Body of pancreas (tissue), 4 donors: ENCODE results near the gene ZNF384. TPM values are rescaled to one million over a fixed set of nuclear protein-coding genes. Genes with fewer than 3 reads are reported as not detected.
A peak's percentile ranks its signal among the peaks of the same experiment; 100 is the strongest.

Experiments used
- ATAC-seq: fragments of 150-250 bp; one replicate; pipeline ENCODE4 v1.9.1; 2016
- DNase-seq, 4 donors: peaks; one replicate each; pipeline ENCODE4 v3.0.0-alpha.2; 2019
- H3K27ac ChIP-seq, 4 donors: fragments of 200-600 bp; sonication (generic); 1 replicate in 3 of 4; 2 replicates in 1 of 4; pipeline versions ENCODE4 v1.5.1 to v1.6.1; 2016 to 2019; ENCODE audit warnings: mild to moderate bottlenecking in 1 of 4, mixed read lengths in 1 of 4, moderate library complexity in 1 of 4
- H3K27me3 ChIP-seq, 2 donors: fragments of 200-600 bp; sonication (generic); one replicate each; pipeline ENCODE4 v1.6.0; 2016; ENCODE audit warnings: mild to moderate bottlenecking in 1 of 2
- H3K36me3 ChIP-seq, 2 donors: fragments of 200-600 bp; sonication (generic); replicated peaks in 1 of 2; 2 replicates each; pipeline ENCODE4 v1.5.1; 2016; ENCODE audit warnings: low read depth in 2 of 2; ENCODE audit not compliant: insufficient read depth in 1 of 2
- H3K4me1 ChIP-seq: fragments of 200-600 bp; sonication (generic); one replicate; pipeline ENCODE4 v1.6.0; 2016
- H3K4me3 ChIP-seq, 2 donors: fragments of 200-600 bp; sonication (generic); 1 replicate in 1 of 2; 2 replicates in 1 of 2; pipeline ENCODE4 v1.5.1; 2016 to 2019
- H3K9me3 ChIP-seq, 3 donors: fragments of 200-600 bp; sonication (generic); 1 replicate in 2 of 3; 2 replicates in 1 of 3; pipeline ENCODE4 v1.5.1; 2016
- POLR2A ChIP-seq, 3 donors: fragments of 450-650 bp; IDR thresholded peaks; one replicate each; pipeline ENCODE4 v1.6.1; 2016; ENCODE audit warnings: antibody characterized with exemption in 3 of 3, mild to moderate bottlenecking in 2 of 3
- whole genome bisulfite sequencing, 2 donors: methylation state at CpG; one replicate each; pipeline ENCODE4 v1.1.5; 2017; 5-methylcytosine and 5-hydroxymethylcytosine counted together
- intact Hi-C: fragments of 100-400 bp; cut with DNase I; formaldehyde crosslinking; loops from one replicate; pipeline ENCODE4 v1.15.1; 2023
- total RNA-seq, 2 donors: library from RNA; depleted of rRNA; stranded (reverse); fragments of >200 nt; gene quantifications; one replicate each; pipeline ENCODE4 v1.1.0, GENCODE V29; 2016
- TF ChIP-seq, protein P1 (sequence below), 7 experiments: fragments of 450-650 bp in 4 of 7; fragments of 200-600 bp in 3 of 7; sonication (generic) in 3 of 7; IDR thresholded peaks; one replicate each; pipeline ENCODE4 v1.5.1; 2016 to 2019; ENCODE audit warnings: antibody characterized with exemption in 7 of 7

The ZNF384 gene
- total RNA-seq: 10 to 100 TPM; 20.0 to 25.4 TPM

DNA sequence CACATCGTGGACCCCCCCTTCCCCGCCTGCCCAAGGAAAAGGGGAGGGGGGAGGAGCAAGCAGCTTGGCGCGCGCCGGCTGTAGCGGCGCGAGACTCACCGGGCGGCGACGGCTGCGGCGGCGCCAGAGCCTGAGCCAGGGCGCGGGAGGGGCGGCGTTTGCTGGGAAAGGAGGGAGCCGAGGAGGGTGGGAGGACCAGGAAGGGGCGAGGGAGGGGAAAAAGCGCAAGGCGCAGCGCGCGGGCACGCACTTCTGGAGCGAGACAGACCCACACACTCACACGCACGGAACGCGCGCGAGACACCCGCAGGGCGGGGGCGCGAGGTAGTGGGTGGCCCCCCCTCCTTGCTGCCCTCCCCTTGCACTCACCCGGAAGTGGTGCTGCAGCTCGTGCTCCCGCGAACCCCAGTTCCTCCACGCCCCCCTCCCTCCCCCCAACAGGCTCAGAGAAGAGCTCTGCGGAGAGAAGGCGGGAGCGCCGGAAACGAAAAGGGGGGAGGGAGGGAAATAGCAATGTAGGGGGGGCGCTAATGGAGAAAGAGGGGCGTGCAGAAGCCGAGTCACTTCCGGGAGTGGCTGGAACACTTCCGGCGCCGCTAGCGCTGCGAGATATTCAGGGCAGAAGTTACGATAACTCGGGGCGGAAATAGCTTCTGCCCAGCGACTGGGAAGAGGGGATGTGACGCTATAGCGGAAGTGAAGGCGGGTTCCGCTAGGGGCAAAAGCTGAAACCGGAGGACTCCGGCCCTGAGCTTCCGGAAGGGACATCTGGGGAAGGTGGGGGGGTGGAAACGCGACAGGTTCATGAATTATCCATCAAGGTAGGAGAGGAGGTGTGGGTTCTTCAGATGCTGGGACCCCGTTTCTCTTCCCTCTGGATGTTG is at the start of gene ZNF384:
Gene ZNF384, minus strand, starts transcription at position 377 of the 884 bp plus-strand sequence. CDS start 9,855 bp downstream, outside the sequence.
- H3K36me3 ChIP-seq: no peaks in the 10 kb centered on the region
- H3K27me3 ChIP-seq: no peaks in the 10 kb centered on the region
- TF ChIP-seq, protein P1, sequence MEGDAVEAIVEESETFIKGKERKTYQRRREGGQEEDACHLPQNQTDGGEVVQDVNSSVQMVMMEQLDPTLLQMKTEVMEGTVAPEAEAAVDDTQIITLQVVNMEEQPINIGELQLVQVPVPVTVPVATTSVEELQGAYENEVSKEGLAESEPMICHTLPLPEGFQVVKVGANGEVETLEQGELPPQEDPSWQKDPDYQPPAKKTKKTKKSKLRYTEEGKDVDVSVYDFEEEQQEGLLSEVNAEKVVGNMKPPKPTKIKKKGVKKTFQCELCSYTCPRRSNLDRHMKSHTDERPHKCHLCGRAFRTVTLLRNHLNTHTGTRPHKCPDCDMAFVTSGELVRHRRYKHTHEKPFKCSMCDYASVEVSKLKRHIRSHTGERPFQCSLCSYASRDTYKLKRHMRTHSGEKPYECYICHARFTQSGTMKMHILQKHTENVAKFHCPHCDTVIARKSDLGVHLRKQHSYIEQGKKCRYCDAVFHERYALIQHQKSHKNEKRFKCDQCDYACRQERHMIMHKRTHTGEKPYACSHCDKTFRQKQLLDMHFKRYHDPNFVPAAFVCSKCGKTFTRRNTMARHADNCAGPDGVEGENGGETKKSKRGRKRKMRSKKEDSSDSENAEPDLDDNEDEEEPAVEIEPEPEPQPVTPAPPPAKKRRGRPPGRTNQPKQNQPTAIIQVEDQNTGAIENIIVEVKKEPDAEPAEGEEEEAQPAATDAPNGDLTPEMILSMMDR (IDR thresholded peaks at IDR 0.05): peak in 4 of 7 experiments; percentile 59 to 61 (median 60)
- TF ChIP-seq POLR2A (IDR thresholded peaks at IDR 0.05): peak; percentile 34 to 75 (median 67)
- 0 to 1% methylated on average over 41 to 69 of the region's 72 CpGs for WGBS, 2 donors
- peaks cover 32% of the 10 kb centered on the region for H3K4me1 ChIP-seq
- peak within 1 kb of the TSS; percentile 93 to 96 (median 96) for H3K27ac ChIP-seq
- intact Hi-C loops: no loop called here
- peak within 1 kb of the TSS; percentile 69 to 99 for H3K4me3 ChIP-seq
- H3K9me3 ChIP-seq: no peaks in the 10 kb centered on the region
- peak; percentile 92 for ATAC-seq
- peak; percentile 97 to 98 (median 97) for DNase-seq

DNA sequence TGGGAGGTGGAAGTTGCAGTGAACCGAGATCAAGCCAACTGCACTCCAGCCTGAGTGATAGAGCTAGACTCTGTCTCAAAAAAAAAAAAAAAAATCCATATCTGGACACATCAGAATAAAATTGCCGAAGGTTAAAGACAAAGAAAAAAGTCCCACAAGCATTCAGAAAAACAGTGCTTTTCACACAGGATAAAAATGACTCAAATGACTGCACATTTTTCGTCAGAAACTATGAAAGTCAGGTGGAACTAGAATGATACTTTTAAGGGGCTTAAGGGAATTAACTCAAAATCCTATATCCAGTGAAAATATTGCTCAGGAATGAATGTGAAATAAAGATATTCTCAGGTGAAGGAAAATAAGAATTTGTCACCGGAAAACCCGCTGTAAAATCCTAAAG is 47.6 kb upstream of the ZNF384 start:
- Histone ChIP-seq H3K27me3 (no peaks in the 10 kb centered on the region), H3K36me3 (no peaks in the 10 kb centered on the region), H3K9me3 (no peaks in the 10 kb centered on the region), H3K4me1 (peaks cover 4% of the 10 kb centered on the region), H3K4me3 (no peak overlapping the region), H3K27ac (no peak overlapping the region)
- TF ChIP-seq, protein P1 (IDR thresholded peaks at IDR 0.05): no peak
- no peak for TF ChIP-seq POLR2A (IDR thresholded peaks at IDR 0.05)
- ATAC-seq (no peak), DNase-seq (no peak)
- intact Hi-C loops: loop anchor here (5.0 kb wide), 1 partner anchor 46 kb away; no protein-coding TSS in a partner anchor
- 87 to 89% methylated on average over 5 of the region's 5 CpGs for WGBS, 2 donors

DNA sequence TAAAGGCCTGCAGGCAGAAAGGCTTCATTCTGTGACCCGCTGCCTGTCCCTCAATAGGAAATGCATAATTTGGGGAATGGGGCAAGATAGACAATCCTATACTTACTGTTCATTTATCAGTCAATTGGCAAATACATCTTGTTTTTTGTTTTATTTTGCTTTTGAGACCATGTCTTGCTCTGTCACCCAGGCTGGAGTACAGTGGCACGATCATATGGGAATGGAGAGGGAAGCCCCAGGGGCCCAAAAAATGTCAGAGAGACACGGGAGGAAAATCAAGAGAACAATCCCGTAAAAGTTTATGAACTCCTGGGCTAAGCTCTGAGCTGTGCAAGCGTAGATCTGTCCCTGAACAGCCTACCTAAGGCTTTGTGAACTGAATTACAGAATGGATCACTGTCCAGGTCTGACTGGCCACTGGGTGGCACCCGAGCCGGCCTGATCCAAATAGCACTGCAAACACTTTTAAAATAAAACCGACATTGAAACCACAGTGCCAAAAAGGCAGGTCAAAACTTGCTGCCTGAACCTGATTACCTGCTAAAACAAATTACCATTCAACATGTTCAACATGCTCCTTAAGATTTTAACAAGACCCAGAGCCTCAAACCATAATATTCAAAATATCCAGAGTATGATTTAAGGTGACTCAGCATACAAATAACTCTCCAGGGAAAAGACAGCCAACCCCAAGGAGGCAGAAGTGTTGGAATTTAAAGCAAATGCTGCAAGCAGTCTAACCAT is 46.4 kb upstream of the ZNF384 start:
- Histone ChIP-seq H3K4me3 (no peak overlapping the region), H3K27me3 (no peaks in the 10 kb centered on the region), H3K4me1 (peaks cover 4% of the 10 kb centered on the region), H3K36me3 (peaks cover 2 to 9% of the 10 kb centered on the region in 2 donors), H3K9me3 (no peaks in the 10 kb centered on the region), H3K27ac (no peak overlapping the region)
- TF ChIP-seq, protein P1 (IDR thresholded peaks at IDR 0.05): peak; percentile 60 to 86 (median 72)
- no peak for TF ChIP-seq POLR2A (IDR thresholded peaks at IDR 0.05)
- intact Hi-C loops: loop anchor here (5.0 kb wide), 1 partner anchor 47 kb away; no protein-coding TSS in a partner anchor
- peak; percentile 91 for ATAC-seq
- DNase-seq: peak; percentile 69 to 81 (median 72)
- WGBS, 2 donors: 27% methylated on average over 8 of the region's 8 CpGs

- intact Hi-C loops: loop anchor here (5.0 kb wide), 1 partner anchor 48 kb away; no protein-coding TSS in a partner anchor
Observed at GRCh38 chr12:6734506-6735387, 45.6 kb upstream of the ZNF384 start.

More at GRCh38 chr12:6734506-6735387, 45.6 kb upstream of the ZNF384 start:
- Histone ChIP-seq H3K4me3 (no peak overlapping the region), H3K36me3 (peaks cover 11 to 15% of the 10 kb centered on the region in 2 donors), H3K9me3 (no peaks in the 10 kb centered on the region), H3K27me3 (no peaks in the 10 kb centered on the region), H3K4me1 (peaks cover 4% of the 10 kb centered on the region), H3K27ac (no peak overlapping the region)
- ATAC-seq (no peak), DNase-seq (no peak)
- 69 to 79% methylated on average over 6 to 10 of the region's 10 CpGs for WGBS, 2 donors
- TF ChIP-seq POLR2A (IDR thresholded peaks at IDR 0.05): no peak
- TF ChIP-seq, protein P1 (IDR thresholded peaks at IDR 0.05): no peak
